ENCODE results near the gene CAPN3.

Gene CAPN3

GRCh38 chr15:42374810-42375209 is 15.5 kb downstream of the CAPN3 start (continued):
- no peak for TF ChIP-seq ZNF585B (tag by site-specific recombination; IDR thresholded peaks at IDR 0.05)
- TF ChIP-seq ZNF433 (tag by site-specific recombination; IDR thresholded peaks at IDR 0.05; ENCODE audit: low read depth): 0 out of 2 replicates have a peak, but pooled peaks have one; percentile 8
- peak; percentile 49 for TF ChIP-seq ZNF623 (tag by site-specific recombination; IDR thresholded peaks at IDR 0.05)

DNA sequence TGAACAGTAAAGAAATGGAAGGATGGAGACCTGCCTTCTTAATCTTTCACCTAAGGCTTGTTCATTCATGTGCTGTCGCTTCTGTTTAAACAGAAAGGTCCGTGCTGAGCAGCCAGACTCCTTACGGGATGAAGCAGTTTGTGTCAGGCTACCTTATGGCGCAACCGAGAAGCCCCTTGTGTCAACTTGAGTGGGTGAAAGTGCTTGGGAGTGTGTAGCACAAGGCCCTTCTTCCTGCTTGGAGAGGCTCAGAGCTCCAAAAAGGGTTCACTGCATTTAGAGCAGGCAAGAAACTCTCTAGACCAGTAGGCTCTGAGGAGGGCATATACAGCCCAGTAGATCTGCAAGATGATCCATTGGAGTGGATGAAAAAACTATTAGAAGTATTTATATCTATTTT is 16.0 kb downstream of the CAPN3 start:
- no peaks in the 10 kb centered on the region for H3K36me3 ChIP-seq (ENCODE audit: control insufficient read depth in 2 of 2, insufficient read depth in 1 of 2, low read length in 2 of 2)
- no peak for TF ChIP-seq ZNF791 (tag by site-specific recombination; IDR thresholded peaks at IDR 0.05)
- no peak for TF ChIP-seq SP7 (tag by site-specific recombination; IDR thresholded peaks at IDR 0.05)
- no peak for TF ChIP-seq ZNF549 (tag by site-specific recombination; IDR thresholded peaks at IDR 0.05)
- no peak for TF ChIP-seq ZXDB (tag by site-specific recombination; IDR thresholded peaks at IDR 0.05)
- TF ChIP-seq ZNF677 (tag by site-specific recombination; IDR thresholded peaks at IDR 0.05): no peak
- TF ChIP-seq WT1 (tag by site-specific recombination; IDR thresholded peaks at IDR 0.05): no peak
- TF ChIP-seq ZNF146 (tag by site-specific recombination; IDR thresholded peaks at IDR 0.05): no peak
- TF ChIP-seq INSM2 (tag by site-specific recombination; IDR thresholded peaks at IDR 0.05): no peak
- no peak for TF ChIP-seq ZNF266 (tag by site-specific recombination; IDR thresholded peaks at IDR 0.05; ENCODE audit: low read depth)
- TF ChIP-seq ZNF776 (tag by site-specific recombination; IDR thresholded peaks at IDR 0.05; ENCODE audit: borderline replicate concordance): no peak
- no peaks in the 10 kb centered on the region for H3K9me3 ChIP-seq (ENCODE audit: control insufficient read depth, insufficient read depth, low read depth, low read length)
- H3K4me1 ChIP-seq (ENCODE audit: control insufficient read depth, insufficient read depth, low read length): no peaks in the 10 kb centered on the region
- no peak overlapping the region for H3K4me3 ChIP-seq (ENCODE audit: low read depth, low read length)
- CTCF ChIA-PET: interaction anchor here (2.2 kb wide), 1 partner anchor 10 kb away, joined by 12 read pairs; no protein-coding TSS in a partner anchor
- POLR2A ChIA-PET: no interaction called here
- H3K27ac ChIP-seq (ENCODE audit: extremely low read depth, low read depth, low read length): no peak overlapping the region

GRCh38 chr15:42375941-42376340 is 16.6 kb downstream of the CAPN3 start:
- no peak overlapping the region for H3K4me3 ChIP-seq (ENCODE audit: low read depth, low read length)
- H3K36me3 ChIP-seq (ENCODE audit: control insufficient read depth in 2 of 2, insufficient read depth in 1 of 2, low read length in 2 of 2): no peaks in the 10 kb centered on the region
- no peak for TF ChIP-seq OVOL3 (tag by site-specific recombination; IDR thresholded peaks at IDR 0.05)
- TF ChIP-seq ZNF677 (tag by site-specific recombination; IDR thresholded peaks at IDR 0.05): peak; percentile 86
- ChIA-PET POLR2A (no interaction called here), CTCF (interaction anchor here (2.2 kb wide), 1 partner anchor 9 kb away, joined by 12 read pairs; no protein-coding TSS in a partner anchor)
- no peaks in the 10 kb centered on the region for H3K9me3 ChIP-seq (ENCODE audit: control insufficient read depth, insufficient read depth, low read depth, low read length)
- H3K4me1 ChIP-seq (ENCODE audit: control insufficient read depth, insufficient read depth, low read length): no peaks in the 10 kb centered on the region
- H3K27ac ChIP-seq (ENCODE audit: extremely low read depth, low read depth, low read length): no peak overlapping the region

GRCh38 chr15:42378011-42378410 is 18.7 kb downstream of the CAPN3 start:
- POLR2A ChIA-PET: interaction anchor here (0.6 kb wide), 1 partner anchor 708 kb away, joined by 3 read pairs; no protein-coding TSS in a partner anchor
- Histone ChIP-seq H3K27ac (ENCODE audit: extremely low read depth, low read depth, low read length) (no peak overlapping the region), H3K9me3 (ENCODE audit: control insufficient read depth, insufficient read depth, low read depth, low read length) (no peaks in the 10 kb centered on the region), H3K4me1 (ENCODE audit: control insufficient read depth, insufficient read depth, low read length) (no peaks in the 10 kb centered on the region), H3K4me3 (ENCODE audit: low read depth, low read length) (no peak overlapping the region), H3K36me3 (ENCODE audit: control insufficient read depth in 2 of 2, insufficient read depth in 1 of 2, low read length in 2 of 2) (no peaks in the 10 kb centered on the region)
- CTCF ChIA-PET: interaction anchor here (0.6 to 1.5 kb wide), 2 partner anchors 9 to 77 kb away, joined by 4 to 7 read pairs; no protein-coding TSS in a partner anchor
- TF ChIP-seq ZNF624 (tag by site-specific recombination; IDR thresholded peaks at IDR 0.05): no peak
- TF ChIP-seq, protein P1, sequence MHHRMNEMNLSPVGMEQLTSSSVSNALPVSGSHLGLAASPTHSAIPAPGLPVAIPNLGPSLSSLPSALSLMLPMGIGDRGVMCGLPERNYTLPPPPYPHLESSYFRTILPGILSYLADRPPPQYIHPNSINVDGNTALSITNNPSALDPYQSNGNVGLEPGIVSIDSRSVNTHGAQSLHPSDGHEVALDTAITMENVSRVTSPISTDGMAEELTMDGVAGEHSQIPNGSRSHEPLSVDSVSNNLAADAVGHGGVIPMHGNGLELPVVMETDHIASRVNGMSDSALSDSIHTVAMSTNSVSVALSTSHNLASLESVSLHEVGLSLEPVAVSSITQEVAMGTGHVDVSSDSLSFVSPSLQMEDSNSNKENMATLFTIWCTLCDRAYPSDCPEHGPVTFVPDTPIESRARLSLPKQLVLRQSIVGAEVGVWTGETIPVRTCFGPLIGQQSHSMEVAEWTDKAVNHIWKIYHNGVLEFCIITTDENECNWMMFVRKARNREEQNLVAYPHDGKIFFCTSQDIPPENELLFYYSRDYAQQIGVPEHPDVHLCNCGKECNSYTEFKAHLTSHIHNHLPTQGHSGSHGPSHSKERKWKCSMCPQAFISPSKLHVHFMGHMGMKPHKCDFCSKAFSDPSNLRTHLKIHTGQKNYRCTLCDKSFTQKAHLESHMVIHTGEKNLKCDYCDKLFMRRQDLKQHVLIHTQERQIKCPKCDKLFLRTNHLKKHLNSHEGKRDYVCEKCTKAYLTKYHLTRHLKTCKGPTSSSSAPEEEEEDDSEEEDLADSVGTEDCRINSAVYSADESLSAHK (tag by site-specific recombination; IDR thresholded peaks at IDR 0.05): no peak
- no peak for TF ChIP-seq ZNF239 (tag by site-specific recombination; IDR thresholded peaks at IDR 0.05)
- no peak for TF ChIP-seq ZBTB20 (tag by site-specific recombination; IDR thresholded peaks at IDR 0.05)

Measured in HEK293 (cell line).